Nephron progenitor cell (in vitro differentiated cells): ENCODE measurements around the gene C1QTNF8.

ENCODE experiments used
- DNase-seq: peaks from one replicate; pipeline ENCODE4 v3.0.0; 2021
- H3K27ac Mint-ChIP-seq: 2 replicates; pipeline ENCODE4 v1.8.0; 2021; ENCODE audit warnings: mild to moderate bottlenecking, moderate library complexity, mixed read lengths
- H3K27me3 Mint-ChIP-seq: 2 replicates; pipeline ENCODE4 v1.8.0; 2021; ENCODE audit warnings: mild to moderate bottlenecking, low read depth, mixed read lengths; ENCODE audit not compliant: poor library complexity
- H3K36me3 Mint-ChIP-seq: 2 replicates; pipeline ENCODE4 v1.8.0; 2021; ENCODE audit warnings: low read depth, mixed read lengths
- H3K4me1 Mint-ChIP-seq: 2 replicates; pipeline ENCODE4 v1.8.0; 2021; ENCODE audit warnings: mixed read lengths
- H3K4me3 Mint-ChIP-seq: 2 replicates; pipeline ENCODE4 v1.8.0; 2021; ENCODE audit warnings: mild to moderate bottlenecking, moderate library complexity, mixed read lengths
- H3K9me3 Mint-ChIP-seq: 2 replicates; pipeline ENCODE4 v1.8.0; 2021; ENCODE audit warnings: mild to moderate bottlenecking, moderate library complexity, mixed read lengths
- TF ChIP-seq, protein P1 (sequence below): fragments of 200-600 bp; sonication (generic); IDR thresholded peaks from 2 replicates; pipeline ENCODE4 v1.5.0; 2021; ENCODE audit warnings: antibody characterized with exemption

The C1QTNF8 gene, protein sequence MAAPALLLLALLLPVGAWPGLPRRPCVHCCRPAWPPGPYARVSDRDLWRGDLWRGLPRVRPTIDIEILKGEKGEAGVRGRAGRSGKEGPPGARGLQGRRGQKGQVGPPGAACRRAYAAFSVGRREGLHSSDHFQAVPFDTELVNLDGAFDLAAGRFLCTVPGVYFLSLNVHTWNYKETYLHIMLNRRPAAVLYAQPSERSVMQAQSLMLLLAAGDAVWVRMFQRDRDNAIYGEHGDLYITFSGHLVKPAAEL

DNA sequence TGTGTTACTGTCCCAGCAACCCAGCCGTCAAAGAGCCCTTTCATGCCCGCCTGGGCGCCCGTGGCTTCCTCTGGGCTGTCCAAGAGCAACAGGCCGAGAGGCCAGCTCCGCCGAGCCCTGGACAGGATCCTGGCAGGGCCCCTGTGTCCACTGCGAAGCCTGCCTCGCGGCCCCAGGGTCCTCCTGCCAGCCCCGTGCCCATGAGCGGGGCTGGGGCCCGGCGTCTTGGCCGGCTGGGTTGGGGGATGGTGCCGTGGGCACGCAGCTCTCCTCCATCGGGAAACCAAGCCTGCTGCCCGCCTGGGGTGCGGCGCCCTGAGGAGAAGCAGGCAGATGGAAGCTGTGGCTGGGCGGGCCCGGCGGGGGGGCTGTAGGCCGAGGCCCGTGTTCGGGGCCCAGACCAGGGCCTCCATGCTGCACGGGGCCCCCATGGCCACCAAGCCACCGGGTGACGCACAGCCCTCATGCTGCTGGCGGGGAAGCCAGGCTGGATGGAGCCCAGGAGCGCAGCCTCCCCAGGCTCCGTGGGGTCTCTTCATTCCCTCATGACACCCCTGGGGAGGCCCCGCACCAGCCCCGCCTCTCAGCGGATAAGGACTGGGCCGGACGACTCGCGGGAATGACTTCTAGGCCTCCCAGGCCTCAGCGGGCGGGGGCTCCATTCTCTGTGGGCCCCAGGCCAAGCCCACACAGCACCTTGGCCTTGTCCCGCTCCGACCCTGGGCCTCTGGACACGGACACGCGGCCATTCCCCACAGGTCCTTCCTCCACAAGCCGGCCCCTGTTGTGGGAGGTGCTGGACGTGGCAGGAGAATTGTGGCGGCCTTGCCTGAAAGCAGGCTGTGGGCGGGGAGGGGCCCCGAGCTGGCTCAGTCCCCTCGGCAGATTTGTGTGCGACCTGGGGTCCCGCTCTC lies at the start of gene C1QTNF8:
Gene C1QTNF8 (minus strand): TSS at position 76 of the 914 bp plus-strand sequence. CDS start 1,322 bp downstream, outside the sequence.
- Mint-ChIP-seq H3K36me3 (no peaks in the 10 kb centered on the region), H3K27ac (no peak within 1 kb of the TSS), H3K4me1 (peaks cover 15% of the 10 kb centered on the region), H3K9me3 (no peaks in the 10 kb centered on the region), H3K4me3 (no peak within 1 kb of the TSS), H3K27me3 (no peaks in the 10 kb centered on the region)
- TF ChIP-seq, protein P1, sequence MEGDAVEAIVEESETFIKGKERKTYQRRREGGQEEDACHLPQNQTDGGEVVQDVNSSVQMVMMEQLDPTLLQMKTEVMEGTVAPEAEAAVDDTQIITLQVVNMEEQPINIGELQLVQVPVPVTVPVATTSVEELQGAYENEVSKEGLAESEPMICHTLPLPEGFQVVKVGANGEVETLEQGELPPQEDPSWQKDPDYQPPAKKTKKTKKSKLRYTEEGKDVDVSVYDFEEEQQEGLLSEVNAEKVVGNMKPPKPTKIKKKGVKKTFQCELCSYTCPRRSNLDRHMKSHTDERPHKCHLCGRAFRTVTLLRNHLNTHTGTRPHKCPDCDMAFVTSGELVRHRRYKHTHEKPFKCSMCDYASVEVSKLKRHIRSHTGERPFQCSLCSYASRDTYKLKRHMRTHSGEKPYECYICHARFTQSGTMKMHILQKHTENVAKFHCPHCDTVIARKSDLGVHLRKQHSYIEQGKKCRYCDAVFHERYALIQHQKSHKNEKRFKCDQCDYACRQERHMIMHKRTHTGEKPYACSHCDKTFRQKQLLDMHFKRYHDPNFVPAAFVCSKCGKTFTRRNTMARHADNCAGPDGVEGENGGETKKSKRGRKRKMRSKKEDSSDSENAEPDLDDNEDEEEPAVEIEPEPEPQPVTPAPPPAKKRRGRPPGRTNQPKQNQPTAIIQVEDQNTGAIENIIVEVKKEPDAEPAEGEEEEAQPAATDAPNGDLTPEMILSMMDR, result no peak
- no peak for DNase-seq

DNA sequence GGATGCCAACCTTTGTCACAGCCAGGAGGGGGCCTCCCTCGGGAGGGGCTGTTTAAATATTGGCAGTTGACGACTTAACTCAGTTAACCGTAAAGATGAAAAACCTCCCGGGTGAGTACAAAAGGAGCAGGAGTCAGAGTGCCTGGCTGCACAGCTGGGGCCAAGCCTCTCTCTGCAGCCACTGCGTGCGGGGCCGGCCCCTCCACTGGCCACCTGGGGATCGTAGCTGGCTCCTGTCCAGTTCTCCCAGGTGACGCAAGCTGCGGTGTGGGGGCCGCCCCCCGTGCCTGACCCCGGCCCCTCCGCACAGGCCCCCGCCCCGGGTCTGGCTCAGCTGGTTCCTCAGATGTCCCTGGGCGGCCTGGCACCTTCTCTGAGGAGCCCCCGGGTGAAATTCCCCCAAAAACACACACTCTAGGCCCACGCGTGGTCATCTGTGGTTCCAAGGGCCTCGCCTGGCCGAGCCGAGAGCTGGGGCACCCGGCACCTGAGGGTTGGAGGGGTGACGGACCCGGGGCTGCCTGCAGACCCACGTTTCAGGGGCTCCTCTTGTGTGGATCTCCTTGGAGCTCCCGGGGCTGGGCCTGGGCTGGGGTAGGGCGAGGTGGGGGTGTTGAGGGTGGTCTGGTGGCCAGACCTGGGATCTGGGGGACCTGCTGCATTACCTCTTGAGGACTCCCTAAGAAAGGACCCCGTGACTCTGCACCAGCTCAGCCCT lies 49.5 kb upstream of the C1QTNF8 start:
- H3K4me3 Mint-ChIP-seq, result no peak overlapping the region
- H3K4me1 Mint-ChIP-seq, result peaks cover 47% of the 10 kb centered on the region
- no peak overlapping the region for H3K27ac Mint-ChIP-seq
- no peaks in the 10 kb centered on the region for H3K36me3 Mint-ChIP-seq
- TF ChIP-seq, protein P1, result no peak
- H3K9me3 Mint-ChIP-seq, result peaks cover 10% of the 10 kb centered on the region
- H3K27me3 Mint-ChIP-seq, result peaks cover 15% of the 10 kb centered on the region
- peak; percentile 34 for DNase-seq

DNA sequence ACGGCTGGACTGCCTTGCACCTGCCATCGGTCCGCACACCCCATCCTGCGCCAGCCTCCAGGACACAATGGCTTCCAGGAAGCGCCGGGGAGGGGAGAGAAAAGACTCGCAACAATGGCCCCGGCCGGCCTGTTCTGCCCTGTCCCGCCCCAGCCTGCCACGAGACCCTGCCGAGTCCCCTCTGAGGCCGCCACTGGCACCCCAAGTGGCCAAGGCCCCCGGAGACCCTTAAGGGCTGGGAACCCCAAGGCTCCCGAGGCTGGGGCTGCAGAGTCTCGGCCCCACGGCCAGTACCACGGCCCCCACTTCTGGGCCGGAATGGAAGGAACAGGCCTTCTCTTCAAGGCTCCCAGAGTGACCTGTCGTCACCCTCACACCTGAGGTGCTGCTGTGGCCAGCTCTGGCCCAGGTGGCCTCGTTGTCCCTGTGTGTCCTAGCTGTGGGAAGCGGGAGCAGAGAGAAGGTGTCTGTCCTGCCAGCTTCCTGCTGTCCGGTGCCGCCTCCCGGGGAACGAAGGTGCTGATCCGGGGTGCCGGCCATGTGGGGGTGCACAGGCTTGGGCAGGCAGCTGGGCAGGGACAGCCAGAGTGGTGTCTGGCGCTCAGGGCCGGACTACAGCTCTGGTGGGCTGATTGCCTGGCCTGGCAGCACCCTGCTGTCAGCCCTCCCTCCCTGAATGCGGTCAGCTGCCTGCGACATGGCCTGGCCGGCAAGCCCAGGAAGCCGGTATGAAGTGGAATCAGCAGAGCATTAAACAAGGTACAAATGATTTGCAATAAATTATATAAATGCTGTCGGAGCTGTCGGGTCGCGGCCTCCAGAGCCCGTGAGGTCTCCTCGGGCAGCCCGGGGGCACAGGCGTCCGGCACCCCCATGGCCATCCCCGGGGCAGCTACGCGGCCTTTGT lies 48.7 kb upstream of the C1QTNF8 start:
- H3K4me1 Mint-ChIP-seq, result peaks cover 50% of the 10 kb centered on the region
- peaks cover 10% of the 10 kb centered on the region for H3K9me3 Mint-ChIP-seq
- H3K27me3 Mint-ChIP-seq, result peaks cover 15% of the 10 kb centered on the region
- H3K27ac Mint-ChIP-seq, result no peak overlapping the region
- TF ChIP-seq, protein P1, result no peak
- peak; percentile 42 for DNase-seq
- no peaks in the 10 kb centered on the region for H3K36me3 Mint-ChIP-seq
- no peak overlapping the region for H3K4me3 Mint-ChIP-seq

DNA sequence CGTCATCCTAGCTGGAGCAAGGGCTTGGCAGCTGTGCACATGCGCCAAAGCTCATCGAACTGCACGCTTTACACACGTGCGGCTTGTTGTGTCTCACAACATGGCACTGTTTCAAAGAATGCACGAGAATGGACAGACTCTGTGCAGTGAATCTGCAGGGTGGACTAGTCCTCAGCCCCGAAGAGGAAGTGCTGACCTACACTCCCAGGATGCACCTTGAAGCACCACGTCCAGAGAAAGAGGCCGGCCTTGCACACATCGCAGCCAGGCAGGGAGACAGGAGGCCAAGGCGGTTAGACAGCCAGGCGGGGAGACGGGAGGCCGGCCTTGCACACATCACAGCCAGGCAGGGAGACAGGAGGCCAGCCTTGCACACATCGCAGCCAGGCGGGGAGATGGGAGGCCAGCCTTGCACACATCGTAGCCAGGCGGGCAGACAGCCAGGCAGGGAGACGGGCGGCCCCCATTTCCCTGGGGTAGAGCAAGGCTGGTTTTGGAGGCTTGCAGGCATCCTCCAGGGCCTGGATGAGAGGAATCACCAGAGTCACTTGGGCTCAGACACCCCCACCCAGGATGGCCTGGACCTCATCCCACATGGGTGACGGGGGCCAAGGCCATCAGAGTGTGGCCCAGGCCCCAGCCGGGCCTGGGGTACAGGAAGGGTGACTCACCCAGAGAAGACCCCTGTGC lies 47.9 kb upstream of the C1QTNF8 start:
- H3K27ac Mint-ChIP-seq, result no peak overlapping the region
- H3K4me1 Mint-ChIP-seq, result peaks cover 45% of the 10 kb centered on the region
- no peak for DNase-seq
- TF ChIP-seq, protein P1, result no peak
- H3K27me3 Mint-ChIP-seq, result peaks cover 18% of the 10 kb centered on the region
- peak overlapping the region; percentile 35 for H3K4me3 Mint-ChIP-seq
- H3K36me3 Mint-ChIP-seq, result no peaks in the 10 kb centered on the region
- H3K9me3 Mint-ChIP-seq, result peaks cover 10% of the 10 kb centered on the region

DNA sequence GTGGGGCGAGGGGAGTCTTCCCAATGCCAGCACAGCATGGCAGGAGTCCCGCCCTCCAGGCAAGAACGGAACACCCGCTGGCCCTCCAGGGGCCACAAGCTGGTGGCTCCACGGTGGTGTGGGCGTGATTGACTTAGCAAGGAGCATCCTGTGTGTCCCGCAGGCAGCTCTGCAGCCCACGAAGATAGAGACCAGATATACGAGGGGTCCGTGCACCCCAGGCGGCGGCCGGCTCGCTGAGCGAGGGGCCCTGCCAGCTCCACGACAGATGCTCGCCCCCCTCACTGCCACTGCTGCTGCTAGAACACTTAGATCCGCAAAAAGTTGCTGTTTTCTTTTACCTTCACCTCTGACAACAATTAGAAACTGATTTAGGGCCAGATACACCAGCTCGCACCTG lies 46.9 kb upstream of the C1QTNF8 start:
- no peak for DNase-seq
- Mint-ChIP-seq H3K4me3 (no peak overlapping the region), H3K36me3 (no peaks in the 10 kb centered on the region), H3K4me1 (peaks cover 45% of the 10 kb centered on the region), H3K27me3 (peaks cover 19% of the 10 kb centered on the region), H3K9me3 (peaks cover 9% of the 10 kb centered on the region), H3K27ac (no peak overlapping the region)
- TF ChIP-seq, protein P1, result no peak
